Stimulated activated CD4-positive, alpha-beta T cell treated with anti-CD3 and anti-CD28 coated beads, Interleukin-1b, Interleukin-23, amount 100 ng/mL, for 4 hours (primary cell): Measurements from ENCODE around the gene PEX26.
"Not testable (repeated sequence)": the region's sequence is repeated elsewhere in the genome, so short reads cannot be mapped to it uniquely, and the experiment has no call there.

ENCODE experiments used
- DNase-seq, 2 donors: peaks; one replicate each; pipeline ENCODE4 v3.0.0-alpha.2; 2020; ENCODE audit warnings: low read depth in 2 of 2

PEX26 gene

DNA sequence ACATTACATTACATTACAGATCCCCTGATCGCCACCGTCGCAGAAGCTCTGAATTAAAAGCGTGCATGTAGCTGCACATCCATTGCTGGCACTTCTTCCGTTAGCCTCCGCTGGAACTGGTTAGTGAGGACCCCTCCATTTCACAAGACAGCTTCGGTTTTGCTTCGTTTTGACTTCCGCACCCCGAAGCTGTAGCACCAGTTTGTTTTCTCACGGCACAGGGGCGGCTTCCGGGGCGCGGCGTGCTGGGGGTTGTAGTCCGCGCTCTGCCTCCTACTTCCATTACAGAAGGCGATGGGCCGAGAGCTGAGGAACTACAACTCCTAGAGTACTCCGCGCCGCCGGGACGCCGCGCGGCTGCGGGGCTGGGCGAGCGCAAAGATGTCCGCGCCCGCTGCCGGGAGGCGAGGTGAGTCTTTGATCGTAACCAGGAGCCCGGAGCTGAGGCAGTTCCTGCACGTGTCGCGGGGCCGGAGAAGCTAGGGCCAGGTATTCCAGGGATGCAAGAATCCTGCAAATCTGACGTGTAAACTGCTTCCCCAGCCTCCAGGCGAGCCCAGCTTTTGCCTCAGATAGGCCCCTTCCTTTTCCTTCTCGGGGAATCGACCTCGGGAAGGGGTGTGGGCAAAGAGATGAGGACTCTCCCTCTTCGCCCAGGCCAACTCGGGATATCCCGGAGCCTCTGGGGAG, at the start of gene PEX26:
Gene PEX26 (plus strand): TSS at position 352 of the 690 bp plus-strand sequence. CDS start 387 bp downstream, outside the sequence.
- DNase-seq: peak; percentile 88 to 92

DNA sequence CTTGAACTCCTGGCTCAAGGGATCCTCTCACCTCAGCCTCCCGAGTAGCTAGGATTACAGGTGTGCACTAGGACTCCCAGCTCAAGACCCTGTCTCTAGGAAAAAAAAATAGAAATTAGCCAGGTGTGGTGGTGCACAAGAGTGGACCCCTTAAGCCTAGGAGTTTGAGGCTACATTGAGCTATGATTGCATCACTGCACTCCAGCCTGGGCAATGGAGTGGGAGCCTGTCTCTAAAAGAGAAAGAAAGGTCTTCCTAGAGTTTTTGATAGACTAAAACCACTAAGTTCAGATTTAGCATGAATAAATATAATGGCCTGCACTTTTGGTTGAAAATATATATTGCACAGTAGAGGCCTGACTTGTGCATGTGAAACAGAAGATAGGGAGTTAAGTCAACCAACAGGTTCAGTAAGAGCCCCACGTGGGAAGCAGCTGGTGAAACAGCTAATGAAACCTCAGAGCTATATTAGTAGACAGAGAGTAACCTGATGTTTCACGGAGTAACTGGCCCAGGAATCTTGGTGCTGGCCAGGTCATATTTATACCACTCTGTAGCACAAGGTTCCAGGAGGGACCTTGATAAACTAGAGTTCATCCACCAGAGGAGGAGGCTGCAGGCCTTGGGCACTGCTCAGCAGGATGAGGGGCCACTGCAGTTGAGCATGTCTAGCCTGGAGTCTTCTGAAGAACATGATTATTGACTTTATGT, 48.8 kb upstream of the PEX26 start:
- no peak for DNase-seq

DNA sequence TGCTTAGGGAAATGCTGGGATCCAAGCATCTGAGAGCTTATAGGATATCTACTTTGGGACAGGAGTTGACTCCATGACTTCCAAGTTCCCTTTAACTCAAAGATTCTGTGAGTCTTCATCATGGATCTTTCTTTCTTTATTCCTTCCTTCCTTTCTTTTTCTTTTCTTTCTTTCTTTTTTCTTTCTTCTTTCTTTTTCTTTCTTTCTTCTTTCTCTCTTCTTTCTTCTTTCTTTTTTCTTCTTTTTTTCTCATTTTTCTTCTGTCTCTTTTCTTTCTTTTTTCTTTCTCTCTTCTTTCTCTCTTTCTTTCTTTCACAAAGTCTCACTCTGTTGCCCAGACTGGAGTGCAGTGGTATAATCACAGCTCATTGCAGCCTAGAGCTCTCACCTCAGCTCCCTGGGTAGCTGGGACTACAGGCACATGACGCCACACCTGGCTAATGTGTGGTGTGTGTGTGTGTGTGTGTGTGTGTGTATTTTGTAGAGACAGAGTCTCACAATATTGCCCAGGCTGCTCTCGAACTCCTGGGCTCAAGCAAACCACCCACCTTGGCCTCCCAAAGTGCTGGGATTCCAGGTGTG, 48.0 kb upstream of the PEX26 start:
- DNase-seq: no peak

DNA sequence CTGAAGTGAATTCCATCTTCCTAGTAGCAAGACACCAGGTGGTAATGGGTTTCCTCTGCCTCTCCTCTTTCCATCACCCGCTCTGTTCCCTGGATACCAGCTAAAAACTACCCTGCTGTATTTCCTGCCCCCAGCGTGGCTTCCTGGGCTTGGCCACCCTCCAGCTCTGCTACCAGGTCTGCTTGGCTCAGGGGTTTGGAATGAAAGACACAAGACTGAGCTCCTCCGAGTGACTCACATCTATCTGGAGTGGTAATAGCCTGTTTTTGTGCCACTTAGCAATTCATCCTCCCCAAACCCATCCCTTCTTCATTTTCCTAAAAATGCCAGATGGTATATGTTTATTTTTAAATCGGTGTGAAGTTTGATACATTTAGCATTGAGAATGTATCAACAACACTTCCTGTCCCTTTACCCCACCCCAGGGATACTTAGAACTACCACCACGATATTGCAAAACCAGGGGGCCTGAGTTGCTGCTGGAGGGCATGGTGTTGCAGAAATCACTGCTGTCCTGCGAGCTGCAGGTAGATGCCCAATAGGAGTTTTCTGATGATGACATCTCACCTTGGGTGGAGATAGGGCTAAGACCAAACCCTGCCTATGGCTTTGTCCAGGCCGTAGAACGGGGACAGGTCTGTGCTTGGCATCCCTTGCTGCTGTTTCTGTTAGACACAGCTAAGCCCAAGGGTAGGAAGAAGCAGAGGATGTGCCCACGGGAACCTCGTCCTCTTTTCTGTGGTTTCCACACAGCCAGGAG, 45.9 kb upstream of the PEX26 start:
- no peak for DNase-seq

DNA sequence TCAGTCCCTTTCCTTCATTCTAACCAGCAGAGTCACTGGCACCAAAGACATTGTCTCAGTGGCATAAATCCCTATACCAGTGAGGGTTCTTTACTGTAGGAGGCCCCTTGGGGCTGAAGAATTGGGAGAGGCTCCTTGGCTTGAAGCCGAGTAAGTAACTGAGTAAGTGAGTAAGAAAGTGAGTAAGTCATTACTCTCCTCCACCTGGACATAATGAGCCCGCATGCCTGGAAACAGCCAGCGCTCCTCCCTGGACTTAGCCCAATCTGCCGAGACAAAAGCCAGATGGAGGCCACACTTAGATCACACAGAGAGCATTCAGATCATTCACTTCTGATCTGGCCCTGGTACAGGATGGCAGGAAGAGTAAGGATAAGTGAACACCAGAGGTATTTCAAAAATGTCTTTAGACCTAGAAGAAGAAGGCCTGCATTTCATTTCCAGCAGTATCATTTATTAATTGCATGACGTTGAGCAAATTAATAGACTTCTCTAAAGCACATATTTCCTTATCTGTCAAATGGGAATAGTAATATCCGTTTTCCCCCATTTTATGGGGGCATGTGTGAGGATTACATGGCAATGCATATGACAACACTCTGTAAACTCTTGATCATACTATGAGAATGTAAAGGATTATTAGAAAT, 45.2 kb upstream of the PEX26 start:
- DNase-seq: no peak

DNA sequence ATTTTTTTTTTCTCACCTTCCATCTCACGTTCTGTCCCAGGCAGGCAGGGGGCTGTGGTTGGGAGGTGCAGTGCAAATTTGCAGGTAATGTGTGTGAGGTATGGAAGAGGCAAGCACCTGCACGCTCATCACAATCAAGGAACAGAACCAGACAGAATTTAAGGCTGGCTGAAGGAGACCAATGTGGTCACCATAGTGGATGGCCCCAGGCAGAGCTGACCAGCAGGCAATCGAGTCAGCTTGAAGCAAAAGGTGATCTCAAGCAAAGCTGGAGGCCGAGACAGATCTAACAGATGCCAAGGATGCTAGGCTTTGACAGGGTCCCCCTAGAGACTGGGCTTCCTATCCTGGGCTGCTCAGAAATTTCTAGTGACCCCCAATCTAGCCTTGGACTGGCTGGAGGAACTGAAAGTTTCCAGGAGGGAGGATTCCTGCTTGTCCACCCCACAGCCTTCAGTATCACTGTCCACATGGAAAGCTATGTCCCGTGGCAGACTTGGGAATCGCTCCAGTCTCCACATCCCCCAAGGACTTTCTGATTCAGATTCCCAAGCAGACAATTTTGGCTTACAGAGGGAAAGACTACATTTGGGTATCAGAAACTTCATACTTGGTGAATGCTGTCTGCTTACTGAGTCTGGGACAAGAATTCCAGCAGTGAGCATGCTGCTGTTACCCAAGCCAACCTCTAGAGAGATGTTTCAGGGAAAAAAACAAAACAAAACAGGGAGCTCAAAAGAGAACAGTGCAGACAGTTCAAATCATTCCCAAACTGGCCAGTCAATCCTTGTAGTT, 44.4 kb upstream of the PEX26 start:
- DNase-seq: no peak

DNA sequence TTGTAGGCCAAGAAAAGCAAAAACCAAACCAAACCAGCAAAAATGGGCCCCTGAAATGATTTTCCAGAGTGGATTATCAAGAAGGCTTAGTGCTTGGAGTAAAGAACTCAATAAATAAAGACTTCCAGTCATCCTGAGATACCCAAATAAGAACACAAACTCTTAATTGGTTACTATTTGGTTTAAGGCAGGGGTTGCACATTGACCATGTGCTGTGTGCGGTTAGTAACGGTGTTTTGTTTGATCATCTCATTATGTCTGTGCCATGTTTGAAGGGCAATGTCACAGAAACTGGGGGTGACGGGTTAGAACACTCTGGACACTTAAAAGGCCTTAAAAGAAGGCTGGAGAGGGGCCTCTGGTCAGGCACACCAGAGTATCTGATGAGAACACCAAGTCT, 43.7 kb upstream of the PEX26 start:
- no peak for DNase-seq

DNA sequence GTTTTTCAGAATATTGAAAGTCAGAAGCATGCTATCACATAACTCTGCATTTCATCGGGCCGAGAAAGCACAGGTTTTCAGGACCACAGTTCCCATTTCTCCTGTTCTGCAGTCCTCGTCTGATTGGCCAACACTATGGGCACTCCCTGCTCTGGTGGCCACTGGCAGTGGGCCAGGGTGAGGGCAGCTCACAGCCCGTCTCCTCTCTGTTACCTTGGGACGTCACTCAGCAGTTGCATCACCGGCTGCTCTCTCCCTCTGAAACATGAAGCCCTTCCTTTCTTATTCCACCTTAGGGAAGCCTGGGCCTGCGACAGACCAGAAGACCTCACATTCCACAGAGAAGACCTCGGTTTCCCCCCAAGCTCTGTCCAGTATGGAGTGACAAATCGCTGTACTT, 42.0 kb upstream of the PEX26 start:
- no peak for DNase-seq

DNA sequence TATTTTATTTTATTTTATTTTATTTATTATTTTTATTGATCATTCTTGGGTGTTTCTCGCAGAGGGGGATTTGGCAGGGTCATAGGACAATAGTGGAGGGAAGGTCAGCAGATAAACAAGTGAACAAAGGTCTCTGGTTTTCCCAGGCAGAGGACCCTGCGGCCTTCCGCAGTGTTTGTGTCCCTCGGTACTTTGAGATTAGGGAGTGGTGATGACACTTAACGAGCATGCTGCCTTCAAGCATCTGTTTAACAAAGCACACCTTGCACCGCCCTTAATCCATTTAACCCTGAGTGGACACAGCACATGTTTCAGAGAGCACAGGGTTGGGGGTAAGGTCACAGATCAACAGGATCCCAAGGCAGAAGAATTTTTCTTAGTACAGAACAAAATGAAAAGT, 36.9 kb upstream of the PEX26 start:
- DNase-seq: not testable (repeated sequence)

DNA sequence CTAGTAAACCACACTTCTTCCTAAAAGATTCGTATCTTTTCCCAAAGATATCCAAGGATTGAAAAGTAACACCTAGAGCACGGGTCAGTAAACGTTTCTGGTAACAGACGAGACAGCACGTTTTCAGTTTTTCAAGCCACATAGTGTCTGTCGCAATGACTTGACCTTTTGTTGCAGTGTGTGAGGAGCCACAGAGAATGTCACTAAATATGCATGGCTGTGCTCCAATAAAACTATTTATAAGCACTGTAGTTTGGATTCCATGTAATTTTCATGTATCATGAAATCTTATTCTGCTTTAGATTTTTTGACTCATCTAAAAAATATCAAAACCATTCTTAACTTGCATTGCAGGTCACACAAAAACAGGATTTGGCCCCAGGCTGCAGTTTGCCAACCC, 35.1 kb upstream of the PEX26 start:
- DNase-seq: no peak

DNA sequence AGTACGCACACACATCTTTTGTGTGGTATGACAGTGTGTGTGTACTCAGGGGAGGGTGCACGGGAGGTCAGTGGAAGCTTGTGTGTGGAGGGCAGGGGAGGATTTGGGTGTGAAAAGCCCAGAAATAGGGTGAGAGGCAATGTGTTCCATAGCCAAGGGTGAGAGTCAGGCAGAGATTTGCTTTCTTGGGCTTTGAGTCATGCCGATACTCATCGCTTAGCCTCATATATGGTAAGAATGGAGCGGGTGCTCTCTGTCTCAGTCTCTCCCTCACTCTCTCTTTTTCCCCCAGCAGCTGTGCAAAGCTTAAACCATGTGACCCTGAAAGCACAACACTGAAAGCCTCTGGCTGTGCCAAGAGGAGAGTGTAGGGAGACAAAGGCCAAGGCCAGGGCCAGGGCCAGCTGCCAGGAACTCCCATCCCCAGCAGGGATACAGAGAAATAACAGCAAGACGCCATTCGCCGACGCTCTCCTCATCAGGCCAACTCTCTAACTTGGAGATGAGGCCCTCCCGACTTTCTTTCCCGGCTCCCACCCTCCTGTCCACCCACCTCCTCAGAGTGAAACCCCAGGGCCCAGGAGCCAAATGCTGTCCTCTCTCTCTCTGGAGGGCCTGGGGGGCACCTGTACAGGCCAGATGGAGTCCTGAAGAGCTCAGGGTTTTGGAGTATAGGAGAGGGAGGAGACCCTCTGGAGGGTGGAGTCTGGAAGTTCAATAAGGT, 33.1 kb upstream of the PEX26 start:
- DNase-seq: no peak

DNA sequence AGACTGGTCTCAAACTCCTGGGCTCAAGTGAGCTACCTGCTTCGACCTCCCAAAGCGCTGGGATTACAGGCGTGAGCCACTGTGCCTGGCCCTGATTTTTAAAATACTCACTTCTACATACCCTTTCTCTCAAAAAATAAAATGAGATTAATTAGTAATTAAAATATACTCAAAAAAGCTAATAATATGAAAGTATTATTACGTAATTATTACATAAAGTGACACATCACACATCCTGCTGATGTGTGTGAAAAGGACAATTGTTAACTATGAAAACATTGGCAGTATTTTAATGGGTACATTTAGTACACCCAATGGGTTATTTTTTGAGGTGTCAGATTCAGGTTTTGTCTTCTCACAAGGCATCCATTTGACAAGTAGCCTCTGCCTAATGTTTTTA, 32.0 kb upstream of the PEX26 start:
- DNase-seq: no peak

DNA sequence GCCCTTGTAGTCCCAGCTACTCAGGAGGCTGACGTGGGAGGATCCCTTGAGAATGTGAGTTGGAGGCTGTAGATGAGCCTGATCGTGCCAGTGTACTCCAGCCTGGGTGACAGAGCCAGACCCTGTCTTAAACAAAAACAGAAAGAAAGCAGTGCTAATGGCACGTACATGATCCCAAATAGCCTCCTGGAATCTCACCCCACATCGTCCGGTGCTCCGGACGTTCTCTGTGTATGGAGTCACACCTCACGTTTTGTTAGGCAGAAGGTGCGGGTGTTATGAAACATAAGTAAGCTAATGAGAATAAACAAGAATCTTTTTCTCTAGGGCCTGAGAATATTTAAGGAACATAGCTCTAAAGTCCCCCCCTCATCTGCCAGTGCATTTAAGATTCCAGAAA, 29.7 kb upstream of the PEX26 start:
- DNase-seq: no peak

DNA sequence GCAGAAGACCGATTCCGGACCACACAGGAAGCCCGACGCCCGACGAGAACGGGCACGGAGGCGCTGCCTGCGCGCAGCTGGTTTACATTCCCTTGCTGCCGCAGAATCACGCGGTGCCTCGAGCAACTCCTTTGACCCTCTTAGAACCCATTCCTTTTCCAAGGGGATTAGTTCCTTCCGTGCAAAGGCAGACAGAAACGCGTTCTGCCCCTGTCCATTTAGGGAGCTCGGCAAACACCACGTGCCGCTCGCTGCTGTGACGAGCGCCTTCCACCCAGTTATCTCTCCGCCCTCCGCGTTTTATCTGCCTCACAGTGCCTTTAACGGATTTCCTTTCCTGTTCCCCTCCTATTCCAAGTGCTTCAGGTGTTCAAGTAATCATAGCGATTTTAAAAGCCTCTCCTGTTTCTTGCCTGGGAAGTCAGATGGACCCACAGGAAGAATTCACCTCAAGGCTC, 29.3 kb upstream of the PEX26 start:
- DNase-seq: no peak

DNA sequence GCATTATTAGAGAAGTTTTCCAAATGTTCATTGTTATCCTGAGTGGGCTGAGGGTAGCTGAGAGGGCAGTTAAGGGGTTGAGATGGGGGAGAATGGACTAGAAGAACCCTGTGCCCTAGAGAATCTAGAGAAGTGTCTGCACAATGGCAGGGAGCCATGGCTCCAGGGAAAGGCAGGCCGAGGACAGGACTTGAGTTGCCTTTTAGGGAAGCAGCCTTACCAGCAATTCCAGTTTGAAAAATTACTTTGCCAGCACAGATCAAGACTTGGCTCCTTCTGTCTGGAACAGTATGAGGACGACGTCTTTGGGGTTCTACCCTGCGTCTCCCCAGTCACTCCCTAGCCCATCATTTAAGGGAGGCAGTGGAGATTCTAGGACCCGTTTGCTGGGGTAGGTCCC, 27.7 kb upstream of the PEX26 start:
- no peak for DNase-seq

DNA sequence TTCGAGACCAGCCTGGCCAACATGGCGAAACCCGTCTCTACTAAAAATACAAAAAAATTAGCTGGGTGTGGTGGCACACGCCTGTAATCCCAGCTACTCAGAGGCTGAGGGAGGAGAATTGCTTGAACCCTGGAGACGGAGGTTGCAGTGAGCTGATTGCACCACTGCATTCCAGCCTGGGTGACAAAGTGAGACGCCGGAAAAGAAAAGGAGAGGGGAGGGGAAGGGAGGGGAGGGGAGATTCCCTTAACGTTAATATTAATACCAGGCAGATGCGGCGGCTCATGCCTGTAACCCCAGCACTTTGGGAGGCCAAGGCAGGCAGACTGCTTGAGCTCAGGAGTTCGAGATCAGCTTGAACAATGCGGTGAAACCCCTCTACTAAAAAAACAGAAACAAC, 26.7 kb upstream of the PEX26 start:
- not testable (repeated sequence) for DNase-seq

DNA sequence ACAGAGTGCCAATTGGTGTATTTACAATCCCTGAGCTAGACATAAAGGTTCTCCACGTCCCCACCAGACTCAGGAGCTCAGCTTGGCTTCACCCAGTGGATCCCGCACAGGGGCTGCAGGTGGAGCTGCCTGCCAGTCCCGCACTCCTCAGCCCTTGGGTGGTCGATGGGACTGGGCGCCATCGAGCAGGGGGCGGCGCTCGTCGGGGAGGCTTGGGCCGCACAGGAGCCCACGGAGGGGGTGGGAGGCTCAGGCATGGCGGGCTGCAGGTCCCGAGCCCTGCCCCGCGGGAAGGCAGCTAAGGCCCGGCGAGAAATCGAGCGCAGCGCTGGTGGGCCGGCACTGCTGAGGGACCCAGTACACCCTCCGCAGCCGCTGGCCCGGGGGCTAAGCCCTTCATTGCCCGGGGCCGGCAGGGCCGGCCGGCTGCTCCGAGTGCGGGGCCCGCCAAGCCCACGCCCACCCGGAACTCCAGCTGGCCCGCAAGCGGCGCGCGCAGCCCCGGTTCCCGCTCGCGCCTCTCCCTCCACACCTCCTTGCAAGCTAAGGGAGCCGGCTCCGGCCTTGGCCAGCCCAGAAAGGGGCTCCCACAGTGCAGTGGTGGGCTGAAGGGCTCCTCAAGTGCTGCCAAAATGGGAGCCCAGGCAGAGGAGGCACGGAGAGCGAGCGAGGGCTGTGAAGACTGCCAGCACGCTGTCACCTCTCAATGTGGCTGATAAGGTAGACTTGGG, 24.4 kb upstream of the PEX26 start:
- DNase-seq: not testable (repeated sequence)

DNA sequence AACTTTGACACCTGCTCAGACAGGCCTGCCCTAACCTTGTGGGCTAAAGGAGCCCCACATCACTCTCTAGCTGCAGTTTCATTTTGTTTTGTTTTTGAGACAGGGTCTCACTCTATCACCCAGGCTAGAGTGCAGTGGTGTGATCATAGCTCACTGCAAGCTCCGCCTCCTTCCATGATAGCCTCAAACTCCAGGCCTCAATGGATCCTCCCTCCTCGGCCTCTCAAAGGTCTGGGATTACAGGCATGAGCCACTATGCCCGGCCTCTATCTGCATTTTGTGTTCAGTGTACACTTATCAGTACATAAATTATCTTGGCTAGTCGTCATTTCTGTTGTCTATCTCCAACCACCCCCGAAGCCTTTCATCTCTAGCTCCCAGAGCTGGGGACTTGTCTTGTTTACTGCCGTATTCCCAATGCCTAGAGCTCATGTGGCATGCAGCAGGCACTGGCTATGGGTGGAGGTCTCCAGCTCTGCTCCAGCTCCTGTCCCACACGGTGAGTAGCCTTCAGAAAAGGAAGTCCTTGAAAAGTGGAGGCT, 22.1 kb upstream of the PEX26 start:
- DNase-seq: no peak

DNA sequence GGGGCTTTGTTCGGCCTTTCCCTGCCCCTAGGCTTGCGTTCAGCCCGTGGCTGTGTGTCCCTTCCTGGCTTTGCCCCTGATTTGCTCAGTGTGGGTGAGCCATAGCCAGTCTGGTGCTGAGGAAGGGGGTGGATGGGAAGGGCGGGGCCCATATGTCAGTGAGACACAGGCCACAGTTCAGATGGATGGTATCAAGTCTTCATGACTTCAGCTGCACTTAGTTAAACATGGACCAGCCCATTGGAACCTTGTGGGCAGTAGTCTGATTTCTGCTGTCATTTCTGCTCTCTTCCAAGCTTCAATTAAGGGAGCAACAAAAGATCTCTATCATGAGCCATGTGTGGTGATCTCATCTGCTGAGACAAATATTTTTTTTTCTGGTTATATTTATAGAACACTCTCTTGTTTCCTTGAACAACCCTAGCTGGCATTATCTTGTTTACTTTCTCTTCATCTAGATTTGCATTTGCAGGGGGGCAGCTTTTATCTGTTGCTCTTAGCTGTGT, 21.6 kb upstream of the PEX26 start:
- DNase-seq: no peak
